HCT116 (cell line): ENCODE data around the gene FNIP2.

Experiments used
- CTCF ChIP-seq, 3 experiments: fragments of 200-600 bp in 1 of 3; sonication (generic) in 1 of 3; IDR thresholded peaks in 2 of 3; conservative IDR thresholded peaks in 1 of 3; 2 replicates each; pipeline ENCODE4 v1.5.1; 2012 to 2017; ENCODE audit warnings: low read depth in 2 of 3, low read length in 2 of 3, antibody characterized with exemption in 1 of 3, borderline replicate concordance in 1 of 3, control low read depth in 1 of 3, mild to moderate bottlenecking in 1 of 3, mixed read lengths in 1 of 3, mixed run types in 1 of 3, moderate library complexity in 1 of 3; ENCODE audit not compliant: insufficient read depth in 1 of 3
- EGR1 ChIP-seq: IDR thresholded peaks from 2 replicates; pipeline ENCODE4 v1.6.1; 2012; ENCODE audit warnings: low read depth
- POLR2A ChIP-seq: IDR thresholded peaks from 2 replicates; pipeline ENCODE4 v1.7.0; 2011; ENCODE audit warnings: borderline replicate concordance; ENCODE audit not compliant: insufficient read depth, insufficient read length; ENCODE audit errors: extremely low read depth
- YY1 ChIP-seq: IDR thresholded peaks from 2 replicates; pipeline ENCODE4 v1.6.1; 2011; ENCODE audit warnings: low read length, low read depth, moderate library complexity, mild to moderate bottlenecking; ENCODE audit not compliant: insufficient replicate concordance; ENCODE audit errors: extremely low read depth
- ZFX ChIP-seq: fragments of 450-650 bp; IDR thresholded peaks from 2 replicates; pipeline ENCODE4 v1.6.1; 2017

GRCh38 chr4:158810487-158811215 lies 41.8 kb downstream of the FNIP2 start:
- TF ChIP-seq YY1, result no peak
- no peak for TF ChIP-seq ZFX
- no peak for TF ChIP-seq EGR1
- no peak for TF ChIP-seq POLR2A
- no peak for TF ChIP-seq CTCF (IDR thresholded peaks at IDR 0.05 in 2 of 3, conservative IDR thresholded peaks at IDR 0.05 in 1 of 3; ENCODE audit: borderline replicate concordance in 1 of 3, insufficient read depth in 1 of 3, low read depth in 2 of 3, low read length in 2 of 3)
